GM18526 (cell line): ENCODE measurements around the gene DNAAF8.

Source experiments
- POLR2A ChIP-seq: IDR thresholded peaks from 3 replicates; pipeline ENCODE4 v1.6.1; 2011; ENCODE audit not compliant: insufficient read length; ENCODE audit errors: extremely low read depth

The DNAAF8 gene

GRCh38 chr16:4736546-4736945 is 2.2 kb downstream of the DNAAF8 start:
- TF ChIP-seq POLR2A: no peak

- no peak for TF ChIP-seq POLR2A
These were observed 3.2 kb downstream of the DNAAF8 start for GRCh38 chr16:4737545-4737944.

- no peak for TF ChIP-seq POLR2A
These were observed 9.0 kb downstream of the DNAAF8 start for GRCh38 chr16:4743226-4743878.

GRCh38 chr16:4744555-4745273 is 10.4 kb downstream of the DNAAF8 start:
- TF ChIP-seq POLR2A: no peak

- no peak for TF ChIP-seq POLR2A
These were observed 10.9 kb downstream of the DNAAF8 start for GRCh38 chr16:4745274-4745569.

GRCh38 chr16:4746215-4746614 is 11.9 kb downstream of the DNAAF8 start:
- TF ChIP-seq POLR2A: no peak

- TF ChIP-seq POLR2A: no peak
These were observed 12.7 kb downstream of the DNAAF8 start for GRCh38 chr16:4746991-4747574.

GRCh38 chr16:4747906-4748681 is 13.8 kb downstream of the DNAAF8 start:
- no peak for TF ChIP-seq POLR2A

- no peak for TF ChIP-seq POLR2A
These were observed 14.5 kb downstream of the DNAAF8 start for GRCh38 chr16:4748682-4749411.

- TF ChIP-seq POLR2A: no peak
These were observed 15.4 kb downstream of the DNAAF8 start for GRCh38 chr16:4749700-4750257.

GRCh38 chr16:4750896-4751295 is 16.6 kb downstream of the DNAAF8 start:
- no peak for TF ChIP-seq POLR2A

GRCh38 chr16:4752351-4753100 is 18.2 kb downstream of the DNAAF8 start:
- no peak for TF ChIP-seq POLR2A

- TF ChIP-seq POLR2A: no peak
These were observed 18.9 kb downstream of the DNAAF8 start for GRCh38 chr16:4753227-4753626.

GRCh38 chr16:4754865-4755264 is 20.5 kb downstream of the DNAAF8 start:
- no peak for TF ChIP-seq POLR2A
